Ramos (cell line): ENCODE data around the gene ZDHHC1.
"Not testable (repeated sequence)": the region's sequence is repeated elsewhere in the genome, so short reads cannot be mapped to it uniquely, and the experiment has no call there.

ENCODE experiments used
- in situ Hi-C: fragments of 300-500 bp; cut with MboI; formaldehyde crosslinking; loops from one replicate; pipeline ENCODE4 v1.14.3; 2022; ENCODE audit warnings: low sequenced_read_pairs; ENCODE audit not compliant: unreplicated experiment

Gene ZDHHC1

GRCh38 chr16:67384778-67385510 lies 31.3 kb downstream of the ZDHHC1 start:
- in situ Hi-C loops, result no loop called here

DNA sequence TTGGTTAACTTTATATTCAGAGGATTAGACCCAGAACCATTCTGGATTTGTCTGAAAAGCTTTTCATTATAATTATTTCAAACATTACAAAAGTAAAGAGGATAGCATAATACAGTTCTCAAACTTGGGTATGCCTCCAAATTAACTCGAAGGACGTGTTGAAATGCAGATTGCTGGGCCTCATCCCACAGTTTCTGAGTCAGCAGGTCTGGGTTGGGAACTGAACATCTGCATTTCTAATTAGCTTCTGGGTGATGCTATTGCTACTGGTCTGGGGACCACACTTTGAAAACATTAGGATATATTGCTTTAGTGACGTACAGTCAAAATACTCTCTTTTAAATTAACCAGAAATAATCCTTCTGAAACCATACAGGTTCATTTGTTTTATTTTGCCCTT lies 33.0 kb downstream of the ZDHHC1 start:
- in situ Hi-C loops, result no loop called here

GRCh38 chr16:67378642-67379041 lies 37.6 kb downstream of the ZDHHC1 start:
- in situ Hi-C loops, result no loop called here

DNA sequence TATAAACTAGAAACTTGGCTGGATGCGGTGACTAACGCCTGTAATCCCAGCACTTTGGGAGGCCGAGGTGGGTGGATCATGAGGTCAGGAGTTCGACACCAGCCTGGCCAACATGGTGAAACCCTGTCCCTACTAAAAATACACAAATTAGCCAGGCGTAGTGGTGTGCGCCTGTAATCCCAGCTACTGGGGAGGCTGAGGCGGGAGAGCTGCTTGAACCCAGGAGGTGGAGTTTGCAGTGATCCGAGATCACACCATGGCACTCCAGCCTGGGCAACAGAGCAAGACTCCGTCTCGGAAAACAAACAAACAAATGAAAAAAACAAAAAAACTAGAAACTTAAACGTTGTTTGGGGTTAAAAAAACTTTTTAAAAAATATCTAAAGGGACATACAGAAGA lies 40.3 kb downstream of the ZDHHC1 start:
- in situ Hi-C loops, result not testable (repeated sequence)

- in situ Hi-C loops, result no loop called here
These were observed 43.6 kb downstream of the ZDHHC1 start for GRCh38 chr16:67372664-67373063.

- in situ Hi-C loops, result no loop called here
These were observed 45.6 kb downstream of the ZDHHC1 start for GRCh38 chr16:67370661-67371060.

DNA sequence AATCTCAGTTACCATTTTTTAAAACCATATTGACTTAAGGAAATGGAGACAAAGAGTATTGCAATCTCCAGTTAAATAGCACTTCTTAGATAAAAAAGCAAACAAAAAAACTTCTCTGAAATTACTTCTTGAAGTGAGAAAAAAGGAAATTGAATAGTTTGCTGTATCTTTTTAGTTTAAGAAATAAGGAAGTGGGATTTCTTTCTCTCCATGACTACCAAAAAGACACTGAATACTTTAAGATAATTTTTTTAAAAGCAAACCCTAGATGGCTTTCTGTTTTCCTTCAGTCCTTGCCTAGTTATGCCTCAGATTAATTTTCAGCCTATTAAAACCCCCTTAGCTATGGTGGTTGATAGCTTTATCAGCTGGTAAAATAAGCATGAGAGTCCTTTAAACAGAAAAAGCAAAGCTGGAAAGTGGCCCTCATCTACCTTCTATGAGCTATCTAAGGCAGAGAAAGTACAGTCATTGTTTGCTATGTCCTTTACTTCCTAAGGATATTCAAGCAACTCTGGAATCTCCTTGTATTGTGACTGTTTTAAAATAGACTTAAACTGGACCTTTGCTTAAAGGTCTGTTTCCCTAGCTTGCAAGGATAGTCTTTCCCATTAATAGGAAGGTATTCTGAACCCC lies 51.6 kb downstream of the ZDHHC1 start:
- in situ Hi-C loops, result no loop called here

GRCh38 chr16:67361038-67361437 lies 55.2 kb downstream of the ZDHHC1 start:
- in situ Hi-C loops, result no loop called here

DNA sequence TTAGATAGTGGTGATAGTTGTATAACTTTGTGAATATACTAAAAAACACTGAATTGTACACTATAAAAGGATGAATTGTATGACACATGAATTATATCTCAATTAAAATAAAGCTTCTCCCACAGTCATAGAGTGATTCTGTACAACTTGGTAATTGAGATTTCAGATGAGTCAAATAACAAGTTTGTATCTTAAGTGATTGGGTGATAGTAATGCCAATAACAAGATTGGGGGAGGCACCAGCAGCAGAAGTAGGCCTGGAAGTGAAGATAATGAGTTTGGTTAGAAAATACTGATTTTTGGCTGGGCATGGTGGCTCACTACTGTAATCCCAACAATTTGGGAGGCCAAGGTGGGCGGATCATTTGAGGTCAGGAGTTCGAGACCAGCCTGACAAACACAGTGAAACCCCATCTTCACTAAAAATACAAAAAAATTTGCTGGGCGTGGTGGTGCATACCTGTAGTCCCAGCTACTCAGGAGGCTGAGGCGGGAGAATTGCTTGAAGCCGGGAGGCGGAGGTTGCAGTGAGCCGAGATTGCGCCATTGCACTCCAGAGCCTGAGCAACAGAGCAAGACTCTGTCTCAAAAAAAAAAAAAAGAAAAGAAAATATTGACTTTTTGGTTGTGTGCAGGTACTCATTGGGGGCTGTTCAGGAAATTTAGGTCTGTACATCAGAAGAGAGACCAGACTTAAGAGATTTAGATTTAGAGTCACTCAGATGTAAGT lies 56.6 kb downstream of the ZDHHC1 start:
- in situ Hi-C loops, result not testable (repeated sequence)

DNA sequence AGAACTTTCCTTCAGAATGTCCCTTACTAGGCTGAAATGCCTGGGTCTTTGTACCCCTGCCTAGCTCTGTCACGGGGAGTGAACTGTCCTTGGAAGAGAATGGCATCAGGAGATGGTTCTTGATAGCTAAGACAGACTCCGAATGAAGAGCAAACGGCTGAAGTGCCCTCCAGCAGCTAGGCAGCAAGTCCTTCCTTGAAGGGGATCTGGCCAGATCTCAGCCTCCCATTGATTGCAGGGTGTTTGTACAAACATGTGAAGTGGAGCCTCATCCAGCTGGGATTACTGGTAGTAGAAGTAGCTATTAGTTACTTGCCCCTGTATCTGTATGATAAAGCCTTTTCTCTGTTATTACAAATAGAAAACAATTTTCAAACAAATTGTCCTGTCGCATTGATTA lies 58.7 kb downstream of the ZDHHC1 start:
- in situ Hi-C loops, result no loop called here

DNA sequence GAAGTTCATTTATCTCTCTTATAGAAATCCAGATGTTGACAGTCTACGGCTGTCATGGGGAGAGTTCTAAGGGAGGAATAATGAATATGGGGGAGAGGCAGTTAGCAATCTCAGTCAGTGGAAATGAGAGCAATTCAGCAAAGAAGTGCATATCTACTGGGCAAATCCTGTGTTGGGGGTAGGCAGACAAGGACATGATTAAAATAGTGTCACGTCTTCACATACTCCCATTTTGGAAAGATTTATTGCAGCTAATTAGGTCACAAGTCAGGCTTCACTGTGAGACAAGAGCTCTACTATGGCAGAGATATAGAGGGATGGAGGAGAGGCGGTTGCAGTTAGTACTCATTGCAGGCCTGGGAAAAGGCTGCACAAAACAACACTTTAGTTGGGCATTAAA lies 59.9 kb downstream of the ZDHHC1 start:
- in situ Hi-C loops, result no loop called here

DNA sequence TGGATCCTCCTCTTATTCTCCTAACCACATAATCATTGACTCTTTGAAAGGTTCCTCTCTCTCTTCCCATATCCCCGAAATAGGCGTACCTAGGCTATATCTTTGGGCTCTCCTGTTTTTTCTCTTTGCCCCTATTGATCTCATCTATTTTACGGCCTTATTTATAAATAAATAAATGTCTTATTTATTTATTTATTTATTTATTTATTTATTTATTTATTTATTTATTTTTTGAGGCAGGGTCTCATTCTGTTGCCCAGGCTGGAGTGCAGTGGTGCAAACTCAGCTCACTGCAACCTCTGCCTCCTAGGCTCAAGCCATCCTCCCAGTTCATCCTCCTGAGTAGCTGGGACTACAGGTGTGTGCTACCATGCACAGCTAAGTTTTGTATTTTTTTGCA lies 63.8 kb downstream of the ZDHHC1 start:
- in situ Hi-C loops, result not testable (repeated sequence)

GRCh38 chr16:67350324-67350723 lies 66.0 kb downstream of the ZDHHC1 start:
- in situ Hi-C loops, result no loop called here

GRCh38 chr16:67349172-67349571 lies 67.1 kb downstream of the ZDHHC1 start:
- in situ Hi-C loops, result no loop called here

DNA sequence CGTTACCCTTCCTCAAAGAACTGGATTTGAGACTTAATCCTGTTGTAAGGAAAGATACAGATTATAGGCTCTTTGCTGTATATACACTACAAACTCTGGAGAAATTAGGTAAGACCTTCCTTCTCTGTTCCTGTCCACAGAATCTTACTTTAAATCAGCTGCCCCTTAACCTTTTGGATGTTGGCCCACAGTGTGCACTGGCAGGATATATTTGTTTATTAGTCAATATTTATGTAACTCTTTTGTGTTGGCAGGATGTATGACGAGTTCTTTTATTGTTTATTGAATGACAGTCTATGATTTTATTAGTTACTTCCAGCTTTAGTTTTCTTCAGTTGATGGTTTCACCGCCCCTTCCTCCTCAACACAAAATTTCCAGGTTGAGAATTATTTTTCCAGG lies 69.9 kb downstream of the ZDHHC1 start:
- in situ Hi-C loops, result no loop called here

- in situ Hi-C loops, result no loop called here
These were observed 70.9 kb downstream of the ZDHHC1 start for GRCh38 chr16:67345401-67345800.
